ENCODE measurements around the gene GALNT1. TPM values are rescaled to one million over a fixed set of nuclear protein-coding genes. Genes with fewer than 3 reads are reported as not detected.

The GALNT1 gene
- total RNA-seq, 1 donor from 2014 or later = 113 TPM

DNA sequence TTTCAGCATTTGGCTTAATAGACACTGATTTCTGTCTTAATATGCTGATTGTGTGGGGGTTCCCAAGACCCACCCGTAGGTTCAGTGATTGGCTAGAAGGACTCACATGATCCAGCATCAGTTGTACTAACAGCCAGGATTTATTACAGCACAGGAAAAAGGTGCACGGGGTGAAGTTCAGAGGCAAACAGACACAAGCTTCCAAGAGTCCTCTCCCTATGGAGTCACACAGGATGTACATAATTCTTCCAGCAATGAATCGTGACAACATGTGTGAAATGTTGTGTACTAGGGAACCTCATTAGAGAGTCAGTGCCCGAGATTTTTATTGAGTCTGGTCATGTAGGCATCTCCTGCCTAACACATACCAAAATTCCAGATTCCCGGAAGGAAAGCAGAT lies 52.8 kb downstream of the GALNT1 start:
- Mint-ChIP-seq H3K4me3 (no peak overlapping the region), H3K9me3 (peaks cover 49% of the 10 kb centered on the region), H3K27me3 (ENCODE audit: insufficient read depth, low read depth) (peaks cover 4% of the 10 kb centered on the region), H3K4me1 (no peaks in the 10 kb centered on the region), H3K27ac (no peak overlapping the region), H3K36me3 (peaks cover 33% of the 10 kb centered on the region)
- Histone ChIP-seq H3K9ac (no peak overlapping the region), H4K20me1 (ENCODE audit: low read depth) (no peaks in the 10 kb centered on the region), H3K79me2 (ENCODE audit: low read depth) (no peaks in the 10 kb centered on the region), H3K36me3 (no peaks in the 10 kb centered on the region), H3K9me3 (ENCODE audit: low read depth) (no peaks in the 10 kb centered on the region), H2AFZ (replicated peaks) (no peak overlapping the region), H3K4me3 (no peak overlapping the region), H3F3A (ENCODE audit: low read depth) (no peaks in the 10 kb centered on the region), H3K27ac (no peak overlapping the region), H3K4me2 (no peak overlapping the region), H3K27me3 (no peaks in the 10 kb centered on the region), H3K4me1 (no peaks in the 10 kb centered on the region)
- no peak for DNase-seq (ENCODE audit: low spot score)
- no peak for TF ChIP-seq EZH2 (IDR thresholded peaks at IDR 0.05)
- TF ChIP-seq EZH2phosphoT487 (IDR thresholded peaks at IDR 0.05) = no peak
- TF ChIP-seq, protein P1, sequence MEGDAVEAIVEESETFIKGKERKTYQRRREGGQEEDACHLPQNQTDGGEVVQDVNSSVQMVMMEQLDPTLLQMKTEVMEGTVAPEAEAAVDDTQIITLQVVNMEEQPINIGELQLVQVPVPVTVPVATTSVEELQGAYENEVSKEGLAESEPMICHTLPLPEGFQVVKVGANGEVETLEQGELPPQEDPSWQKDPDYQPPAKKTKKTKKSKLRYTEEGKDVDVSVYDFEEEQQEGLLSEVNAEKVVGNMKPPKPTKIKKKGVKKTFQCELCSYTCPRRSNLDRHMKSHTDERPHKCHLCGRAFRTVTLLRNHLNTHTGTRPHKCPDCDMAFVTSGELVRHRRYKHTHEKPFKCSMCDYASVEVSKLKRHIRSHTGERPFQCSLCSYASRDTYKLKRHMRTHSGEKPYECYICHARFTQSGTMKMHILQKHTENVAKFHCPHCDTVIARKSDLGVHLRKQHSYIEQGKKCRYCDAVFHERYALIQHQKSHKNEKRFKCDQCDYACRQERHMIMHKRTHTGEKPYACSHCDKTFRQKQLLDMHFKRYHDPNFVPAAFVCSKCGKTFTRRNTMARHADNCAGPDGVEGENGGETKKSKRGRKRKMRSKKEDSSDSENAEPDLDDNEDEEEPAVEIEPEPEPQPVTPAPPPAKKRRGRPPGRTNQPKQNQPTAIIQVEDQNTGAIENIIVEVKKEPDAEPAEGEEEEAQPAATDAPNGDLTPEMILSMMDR (IDR thresholded peaks at IDR 0.05) = no peak

DNA sequence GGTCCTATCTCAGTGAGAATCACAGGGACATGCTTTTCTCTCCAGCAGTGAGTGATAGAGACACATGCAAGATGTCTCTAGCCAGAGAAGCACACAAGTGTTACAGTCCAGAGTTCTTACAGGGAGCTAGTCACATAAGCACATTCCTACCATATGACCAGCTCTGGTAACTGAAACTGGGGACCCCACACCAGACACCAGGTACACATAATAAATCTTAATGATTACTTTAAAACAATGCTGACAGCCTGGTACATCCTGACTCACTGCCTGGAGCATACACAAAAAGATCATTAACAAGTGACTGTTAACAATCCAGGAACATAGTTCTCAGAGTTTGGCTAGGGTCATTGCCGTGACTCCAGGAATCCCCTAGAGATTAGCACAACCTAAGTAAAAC lies 53.6 kb downstream of the GALNT1 start:
- no peak overlapping the region for H3K4me3 Mint-ChIP-seq
- Histone ChIP-seq H3K27ac (no peak overlapping the region), H3K4me3 (no peak overlapping the region), H3K27me3 (no peaks in the 10 kb centered on the region), H3F3A (ENCODE audit: low read depth) (no peaks in the 10 kb centered on the region), H2AFZ (replicated peaks) (no peak overlapping the region), H3K79me2 (ENCODE audit: low read depth) (no peaks in the 10 kb centered on the region), H3K9ac (no peak overlapping the region), H3K36me3 (no peaks in the 10 kb centered on the region), H3K4me2 (no peak overlapping the region), H3K9me3 (ENCODE audit: low read depth) (no peaks in the 10 kb centered on the region), H4K20me1 (ENCODE audit: low read depth) (no peaks in the 10 kb centered on the region), H3K4me1 (no peaks in the 10 kb centered on the region)
- no peaks in the 10 kb centered on the region for H3K4me1 Mint-ChIP-seq
- H3K27me3 Mint-ChIP-seq (ENCODE audit: insufficient read depth, low read depth) = no peaks in the 10 kb centered on the region
- no peak overlapping the region for H3K27ac Mint-ChIP-seq
- H3K9me3 Mint-ChIP-seq = peaks cover 42% of the 10 kb centered on the region
- DNase-seq (ENCODE audit: low spot score) = no peak
- TF ChIP-seq EZH2 (IDR thresholded peaks at IDR 0.05) (no peak), EZH2phosphoT487 (IDR thresholded peaks at IDR 0.05) (no peak)
- TF ChIP-seq, protein P1 (IDR thresholded peaks at IDR 0.05) = no peak
- H3K36me3 Mint-ChIP-seq = peaks cover 31% of the 10 kb centered on the region

DNA sequence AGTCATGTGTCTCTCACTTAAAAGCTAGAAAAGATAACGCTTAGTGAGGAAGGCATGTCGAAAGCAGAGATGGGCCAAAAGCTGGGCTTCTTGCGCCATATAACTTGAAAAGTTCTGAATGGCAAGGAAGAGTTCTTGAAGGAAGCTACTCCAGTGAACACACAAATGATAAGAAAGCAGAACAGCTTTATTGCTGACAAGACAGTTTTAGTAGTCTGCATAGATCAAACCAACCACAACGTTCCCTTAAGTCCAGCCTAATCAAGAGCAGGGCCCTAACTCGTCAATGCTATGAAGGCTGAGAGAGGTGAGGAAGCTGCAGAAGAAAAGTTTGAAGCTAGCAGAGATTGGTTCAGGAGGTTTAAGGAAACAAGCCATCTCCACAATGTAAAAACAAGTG lies 55.7 kb downstream of the GALNT1 start:
- H3F3A ChIP-seq (ENCODE audit: low read depth) = no peaks in the 10 kb centered on the region
- H3K36me3 Mint-ChIP-seq = peaks cover 39% of the 10 kb centered on the region
- no peak overlapping the region for H3K4me2 ChIP-seq
- no peaks in the 10 kb centered on the region for H3K27me3 ChIP-seq
- H3K4me1 Mint-ChIP-seq = no peaks in the 10 kb centered on the region
- no peak for DNase-seq (ENCODE audit: low spot score)
- H3K9ac ChIP-seq = no peak overlapping the region
- no peaks in the 10 kb centered on the region for H4K20me1 ChIP-seq (ENCODE audit: low read depth)
- no peak overlapping the region for H3K27ac Mint-ChIP-seq
- H3K36me3 ChIP-seq = no peaks in the 10 kb centered on the region
- H3K4me3 Mint-ChIP-seq = no peak overlapping the region
- H3K4me3 ChIP-seq = no peak overlapping the region
- H3K9me3 ChIP-seq (ENCODE audit: low read depth) = no peaks in the 10 kb centered on the region
- no peaks in the 10 kb centered on the region for H3K4me1 ChIP-seq
- no peaks in the 10 kb centered on the region for H3K27me3 Mint-ChIP-seq (ENCODE audit: insufficient read depth, low read depth)
- peaks cover 47% of the 10 kb centered on the region for H3K9me3 Mint-ChIP-seq
- no peak overlapping the region for H2AFZ ChIP-seq (replicated peaks)
- TF ChIP-seq EZH2 (IDR thresholded peaks at IDR 0.05) = no peak
- TF ChIP-seq, protein P1 (IDR thresholded peaks at IDR 0.05) = no peak
- no peak for TF ChIP-seq EZH2phosphoT487 (IDR thresholded peaks at IDR 0.05)
- peaks cover 3% of the 10 kb centered on the region for H3K79me2 ChIP-seq (ENCODE audit: low read depth)
- no peak overlapping the region for H3K27ac ChIP-seq
